Testis (tissue), 3 donors: Measurements from ENCODE around the gene CKLF. TPM values are rescaled to one million over a fixed set of nuclear protein-coding genes. Genes with fewer than 3 reads are reported as not detected.

Source experiments
- DNase-seq: peaks from one replicate; pipeline ENCODE4 v3.0.0-alpha.2; 2019
- H3K27ac ChIP-seq, 2 donors: fragments of 200-600 bp; sonication (generic); one replicate each; pipeline ENCODE4 v1.5.1; 2019
- H3K27me3 ChIP-seq: fragments of 200-600 bp; sonication (generic); one replicate; pipeline ENCODE4 v1.5.1; 2019
- H3K36me3 ChIP-seq: fragments of 200-600 bp; sonication (generic); one replicate; pipeline ENCODE4 v1.5.1; 2017; ENCODE audit warnings: low read depth; ENCODE audit errors: missing control alignments
- H3K4me1 ChIP-seq: fragments of 200-600 bp; sonication (generic); one replicate; pipeline ENCODE4 v1.5.1; 2019
- H3K4me3 ChIP-seq, 2 donors: fragments of 200-600 bp; sonication (generic); one replicate each; pipeline ENCODE4 v1.5.1; 2017 to 2019
- H3K9me3 ChIP-seq: fragments of 200-600 bp; sonication (generic); one replicate; pipeline ENCODE4 v1.5.1; 2017
- POLR2A ChIP-seq: fragments of 450-650 bp; IDR thresholded peaks from one replicate; pipeline ENCODE4 v1.6.1; 2017; ENCODE audit warnings: antibody characterized with exemption, mild to moderate bottlenecking, moderate library complexity
- WGBS, 2 donors: methylation state at CpG; one replicate each; pipeline ENCODE4 v1.1.5; 2018; 5-methylcytosine and 5-hydroxymethylcytosine counted together
- intact Hi-C: fragments of 100-400 bp; cut with DNase I; formaldehyde crosslinking; loops from one replicate; pipeline ENCODE4 v1.15.1; 2023; ENCODE audit warnings: low total_unique reads
- polyA plus RNA-seq: library from polyadenylated mRNA; stranded (reverse); fragments of 350-450 nt; fragmentation: Illumina TruSeq; extraction: RNeasy Lipid Tissue Mini Kit (QIAGEN cat#74804); gene quantifications from one replicate; pipeline ENCODE4 v1.2.3, GENCODE V29; 2014; ENCODE audit warnings: low read depth, low replicate concordance; ENCODE audit not compliant: insufficient read depth
- total RNA-seq, 2 donors: library from RNA; depleted of rRNA; stranded (reverse); fragments of >200 nt; gene quantifications; one replicate each; pipeline ENCODE4 v1.2.3, GENCODE V29; 2016
- TF ChIP-seq, protein P1 (sequence below), 3 experiments: fragments of 450-650 bp in 2 of 3; fragments of 200-600 bp in 1 of 3; sonication (generic) in 1 of 3; IDR thresholded peaks; one replicate each; pipeline ENCODE4 v1.5.1; 2016 to 2019; ENCODE audit warnings: antibody characterized with exemption in 3 of 3, mild to moderate bottlenecking in 2 of 3, moderate library complexity in 1 of 3

CKLF gene
- total and polyA plus RNA-seq, 3 donors from 2014 or later, result 49.5 to 128 (median 71.5) TPM

DNA sequence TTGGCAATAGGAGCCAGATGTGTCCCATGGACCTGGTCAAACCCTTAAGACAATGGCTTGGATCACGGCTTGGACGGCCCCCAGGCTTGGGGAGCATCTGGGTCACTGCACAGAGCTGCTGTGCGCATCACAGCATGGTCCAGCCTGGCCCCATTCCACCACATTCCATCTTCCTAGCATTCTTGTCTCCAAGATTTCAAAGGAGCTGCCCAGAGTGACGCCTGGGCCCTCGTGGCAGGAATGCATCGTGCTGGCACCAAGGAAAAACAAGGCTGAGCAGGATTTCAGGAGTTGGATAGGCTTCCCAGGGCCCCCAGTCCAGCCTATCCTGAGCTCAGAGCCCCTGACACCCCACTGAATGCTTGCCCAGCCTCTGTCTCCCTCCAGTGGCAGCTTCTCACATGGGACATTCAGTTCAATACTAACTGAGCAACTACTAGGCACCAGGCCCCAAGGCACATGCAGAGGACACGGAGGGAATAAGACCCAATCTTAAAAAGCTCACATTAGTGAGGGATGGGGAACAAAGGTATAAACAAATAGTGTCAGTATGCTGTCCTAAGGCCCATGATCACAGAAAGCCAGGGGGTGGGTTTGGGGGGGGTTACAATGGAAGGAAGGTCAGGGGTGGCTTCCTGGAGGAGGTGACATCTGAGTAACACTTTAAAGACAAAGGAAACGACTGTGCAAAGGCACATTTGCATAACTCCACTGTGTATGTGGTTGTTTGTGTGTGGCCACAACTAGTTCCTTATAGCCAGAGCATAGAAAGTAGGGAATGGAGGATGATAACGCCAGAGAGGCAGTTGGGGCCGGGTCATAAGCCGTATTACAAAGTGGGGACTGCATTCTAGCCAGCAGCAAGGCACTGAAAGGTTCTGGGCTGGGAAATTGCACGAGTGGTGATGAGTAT lies 36.5 kb upstream of the CKLF start:
- Histone ChIP-seq H3K36me3 (no peaks in the 10 kb centered on the region), H3K27me3 (no peaks in the 10 kb centered on the region), H3K27ac (peak overlapping the region; percentile 2 to 89), H3K4me3 (no peak overlapping the region), H3K4me1 (peaks cover 32% of the 10 kb centered on the region), H3K9me3 (no peaks in the 10 kb centered on the region)
- 68 to 71% methylated on average over 9 to 12 of the region's 12 CpGs for WGBS, 2 donors
- DNase-seq, result no peak
- intact Hi-C loops, result no loop called here
- TF ChIP-seq, protein P1, sequence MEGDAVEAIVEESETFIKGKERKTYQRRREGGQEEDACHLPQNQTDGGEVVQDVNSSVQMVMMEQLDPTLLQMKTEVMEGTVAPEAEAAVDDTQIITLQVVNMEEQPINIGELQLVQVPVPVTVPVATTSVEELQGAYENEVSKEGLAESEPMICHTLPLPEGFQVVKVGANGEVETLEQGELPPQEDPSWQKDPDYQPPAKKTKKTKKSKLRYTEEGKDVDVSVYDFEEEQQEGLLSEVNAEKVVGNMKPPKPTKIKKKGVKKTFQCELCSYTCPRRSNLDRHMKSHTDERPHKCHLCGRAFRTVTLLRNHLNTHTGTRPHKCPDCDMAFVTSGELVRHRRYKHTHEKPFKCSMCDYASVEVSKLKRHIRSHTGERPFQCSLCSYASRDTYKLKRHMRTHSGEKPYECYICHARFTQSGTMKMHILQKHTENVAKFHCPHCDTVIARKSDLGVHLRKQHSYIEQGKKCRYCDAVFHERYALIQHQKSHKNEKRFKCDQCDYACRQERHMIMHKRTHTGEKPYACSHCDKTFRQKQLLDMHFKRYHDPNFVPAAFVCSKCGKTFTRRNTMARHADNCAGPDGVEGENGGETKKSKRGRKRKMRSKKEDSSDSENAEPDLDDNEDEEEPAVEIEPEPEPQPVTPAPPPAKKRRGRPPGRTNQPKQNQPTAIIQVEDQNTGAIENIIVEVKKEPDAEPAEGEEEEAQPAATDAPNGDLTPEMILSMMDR (IDR thresholded peaks at IDR 0.05), result no peak
- TF ChIP-seq POLR2A, result no peak

DNA sequence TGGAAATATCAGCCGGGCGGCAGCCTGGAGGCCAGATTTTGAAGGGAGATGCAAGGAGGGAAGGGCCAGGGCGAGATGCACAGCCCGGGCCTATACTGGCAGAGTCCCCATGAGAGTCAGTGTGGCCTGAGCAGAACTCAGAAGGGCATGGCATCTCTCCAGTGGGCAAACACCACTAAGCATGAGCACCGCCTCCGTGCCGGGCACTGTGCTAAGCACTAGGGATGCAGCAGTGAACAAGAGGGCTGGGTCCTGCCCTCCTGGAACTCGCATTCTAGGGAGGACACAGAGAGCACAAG lies 35.9 kb upstream of the CKLF start:
- Histone ChIP-seq H3K27ac (peak overlapping the region; percentile 2 to 89), H3K27me3 (no peaks in the 10 kb centered on the region), H3K36me3 (no peaks in the 10 kb centered on the region), H3K9me3 (no peaks in the 10 kb centered on the region), H3K4me3 (no peak overlapping the region), H3K4me1 (peaks cover 30% of the 10 kb centered on the region)
- DNase-seq, result no peak
- TF ChIP-seq, protein P1 (IDR thresholded peaks at IDR 0.05), result no peak
- TF ChIP-seq POLR2A, result no peak
- 45 to 47% methylated on average over 5 to 8 of the region's 8 CpGs for WGBS, 2 donors
- intact Hi-C loops, result no loop called here

DNA sequence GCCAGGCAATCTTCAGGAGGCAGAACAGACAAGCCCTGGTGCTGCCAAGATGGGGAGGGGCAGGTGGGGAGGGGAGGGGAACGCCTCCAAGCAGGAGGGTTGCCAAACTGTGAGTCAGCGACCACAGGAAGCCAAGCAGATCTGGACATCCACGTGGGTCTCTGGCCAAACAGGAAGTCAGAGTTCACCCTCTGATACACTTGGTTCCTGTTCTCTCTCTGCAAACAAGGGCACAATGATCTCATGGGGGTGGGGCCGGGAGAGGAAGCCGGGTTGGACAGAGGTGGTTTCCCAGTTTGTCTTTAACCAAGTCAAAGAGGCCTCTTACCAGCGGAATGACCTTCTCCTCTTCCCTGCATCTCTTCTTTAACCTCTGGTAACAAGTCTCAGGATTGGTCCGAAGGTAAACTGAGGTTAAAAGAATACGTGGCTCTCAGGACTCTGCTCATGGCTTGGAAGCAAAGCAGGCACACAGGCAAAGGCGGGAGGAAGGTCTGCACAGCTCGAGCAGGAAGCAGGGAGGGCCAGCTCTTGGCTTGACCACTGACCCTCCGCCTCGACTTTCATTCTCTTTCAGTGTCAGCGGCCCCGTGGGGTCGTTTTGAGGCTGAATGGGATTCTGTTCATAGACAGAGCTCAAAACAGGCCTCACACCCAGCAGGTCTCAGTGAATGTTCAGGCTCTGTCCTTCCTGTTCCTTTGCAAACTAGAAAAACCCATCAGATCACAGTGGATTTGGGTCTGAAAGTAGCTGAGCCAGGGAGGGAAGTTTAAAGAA lies 35.4 kb upstream of the CKLF start:
- H3K27me3 ChIP-seq, result no peaks in the 10 kb centered on the region
- H3K9me3 ChIP-seq, result no peaks in the 10 kb centered on the region
- H3K4me1 ChIP-seq, result peaks cover 30% of the 10 kb centered on the region
- peak; percentile 95 for DNase-seq
- H3K4me3 ChIP-seq, result no peak overlapping the region
- no peaks in the 10 kb centered on the region for H3K36me3 ChIP-seq
- TF ChIP-seq, protein P1 (IDR thresholded peaks at IDR 0.05), result no peak
- TF ChIP-seq POLR2A, result no peak
- WGBS, 2 donors, result 26 to 39% methylated on average over 8 to 15 of the region's 15 CpGs
- peak overlapping the region; percentile 78 to 89 for H3K27ac ChIP-seq
- intact Hi-C loops, result no loop called here

DNA sequence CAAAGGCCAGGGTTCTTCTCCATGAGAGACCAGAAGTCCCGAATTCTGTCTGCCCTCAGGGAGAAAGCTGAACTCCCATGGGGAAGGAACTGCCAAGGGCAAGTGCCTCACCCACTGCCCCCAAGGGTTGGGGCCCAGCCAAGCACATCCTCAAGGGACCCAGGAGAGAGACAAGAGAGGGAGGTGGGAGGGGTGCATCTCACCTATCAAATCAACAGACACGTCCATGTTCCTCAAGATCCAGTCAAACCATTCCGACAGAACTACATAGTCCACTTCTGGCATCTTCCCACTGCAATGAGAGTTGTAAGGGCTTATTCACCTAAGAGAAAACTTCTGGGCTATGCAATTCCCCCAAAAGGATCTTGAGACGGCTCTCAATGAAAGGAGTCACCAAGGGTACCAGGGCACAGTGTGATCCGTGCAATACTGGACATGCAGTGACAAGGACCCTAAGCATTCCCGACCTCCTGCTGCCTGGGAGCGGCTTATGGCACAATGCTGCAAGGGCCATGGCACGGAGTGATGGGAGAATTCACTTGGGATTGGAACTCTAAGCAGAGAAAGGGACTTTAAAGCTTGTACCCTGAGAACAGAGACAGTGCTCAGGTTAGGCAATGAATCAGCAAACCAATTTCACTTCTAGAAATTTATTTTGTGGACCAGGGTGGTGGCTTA lies 34.7 kb upstream of the CKLF start:
- intact Hi-C loops, result no loop called here
- WGBS, 2 donors, result 72 to 75% methylated on average over 8 of the region's 8 CpGs

More for the DNA sequence above, 34.7 kb upstream of the CKLF start:
- Histone ChIP-seq H3K27ac (peak overlapping the region; percentile 78 to 89), H3K4me3 (no peak overlapping the region), H3K36me3 (no peaks in the 10 kb centered on the region), H3K27me3 (no peaks in the 10 kb centered on the region), H3K9me3 (no peaks in the 10 kb centered on the region), H3K4me1 (peaks cover 35% of the 10 kb centered on the region)
- no peak for TF ChIP-seq POLR2A
- TF ChIP-seq, protein P1 (IDR thresholded peaks at IDR 0.05), result no peak
- no peak for DNase-seq
